NB4 (cell line): ENCODE measurements around the gene ASIC2.

Experiments used
- CTCF ChIP-seq: IDR thresholded peaks from one replicate; pipeline ENCODE4 v1.5.1; 2012; ENCODE audit warnings: low read depth, low read length
- MAX ChIP-seq: IDR thresholded peaks from 2 replicates; pipeline ENCODE4 v1.6.1; 2011; ENCODE audit warnings: low read depth, low read length
- MYC ChIP-seq: IDR thresholded peaks from 2 replicates; pipeline ENCODE4 v1.6.1; 2011; ENCODE audit warnings: low read depth, low read length
- POLR2A ChIP-seq: IDR thresholded peaks from 2 replicates; pipeline ENCODE4 v1.6.1; 2011; ENCODE audit warnings: mild to moderate bottlenecking; ENCODE audit not compliant: insufficient read length; ENCODE audit errors: extremely low read depth

GRCh38 chr17:33090806-33091205 lies 202.3 kb downstream of the ASIC2 start:
- TF ChIP-seq CTCF (no peak), MAX (no peak), POLR2A (no peak), MYC (no peak)
